ENCODE data around the gene POLD4.
A peak's percentile ranks its signal among the peaks of the same experiment; 100 is the strongest.
"Not testable (repeated sequence)": the region's sequence is repeated elsewhere in the genome, so short reads cannot be mapped to it uniquely, and the experiment has no call there.

The POLD4 gene

DNA sequence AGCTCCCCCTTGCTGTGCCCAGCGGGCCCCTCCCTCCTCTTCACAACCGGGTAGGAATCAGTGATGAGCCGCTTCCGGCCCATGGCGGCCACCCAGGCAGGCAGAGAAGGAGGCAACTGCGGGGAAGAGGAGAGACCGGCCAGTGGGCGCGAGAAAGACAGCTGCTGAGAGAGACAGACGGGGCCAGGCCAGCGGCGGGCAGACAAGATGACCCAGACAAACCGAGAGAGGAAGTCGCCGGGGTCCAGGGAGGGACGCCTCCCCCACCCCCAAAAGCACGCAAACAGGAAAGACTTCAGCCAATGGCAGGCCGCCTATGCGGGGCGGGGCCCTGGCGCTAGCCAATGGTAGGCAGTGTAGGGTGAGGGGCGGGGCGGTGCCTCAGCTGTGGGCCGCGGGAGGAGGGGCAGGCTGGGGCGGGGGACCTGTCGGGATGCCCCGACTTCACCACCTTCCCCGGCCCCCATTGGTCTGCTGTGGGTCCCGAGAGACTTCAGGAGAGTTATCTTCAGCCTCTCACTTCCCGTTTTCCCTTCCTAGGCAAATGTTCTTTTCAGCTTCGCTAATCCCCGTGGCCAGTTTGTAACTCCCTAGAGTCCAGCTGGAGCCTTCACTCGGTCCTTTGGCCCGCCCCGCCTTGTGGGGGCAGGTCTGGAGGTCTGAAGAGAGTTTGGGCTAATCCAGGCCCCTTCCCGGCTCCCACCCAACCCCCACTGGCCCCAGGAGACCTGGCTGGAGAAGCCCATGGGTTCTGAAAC is at the start of gene POLD4:
TSS of gene POLD4 (minus strand) at position 230 of the 758 bp plus-strand sequence. CDS start at position 83, 147 bp downstream.
- DNase-seq = peak; percentile 90

- not testable (repeated sequence) for DNase-seq
Observed at GRCh38 chr11:67403085-67403484, 49.7 kb upstream of the POLD4 start.

DNA sequence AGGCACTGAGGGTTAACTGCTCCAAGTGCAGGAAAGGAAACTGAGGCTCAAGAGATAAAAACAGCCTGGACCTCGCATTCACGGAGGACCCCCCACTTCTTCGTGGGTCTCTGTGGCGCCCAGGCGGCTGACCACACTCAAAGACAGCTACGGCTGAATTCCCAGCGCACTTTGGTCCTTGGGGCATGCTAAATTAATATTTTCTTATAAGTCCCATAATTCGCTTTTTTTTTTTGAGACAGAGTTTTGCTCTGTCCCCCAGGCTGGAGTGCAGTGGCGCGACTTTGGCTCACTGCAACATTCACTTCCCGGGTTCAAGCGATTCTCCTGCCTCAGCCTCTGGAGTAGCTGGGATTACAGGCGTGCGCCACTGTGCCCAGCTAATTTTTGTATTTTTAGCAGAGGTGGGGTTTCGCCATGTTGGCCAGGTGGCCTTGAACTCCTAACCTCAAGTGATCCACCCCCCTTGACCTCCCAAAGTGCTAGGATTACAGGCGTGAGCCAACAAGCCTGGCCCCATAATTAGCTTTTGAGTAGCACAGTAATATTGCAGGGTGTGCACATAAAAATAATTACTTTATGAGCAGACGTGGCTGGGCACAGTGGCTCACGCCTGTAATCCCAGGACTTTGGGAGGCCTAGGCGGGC is 49.0 kb upstream of the POLD4 start:
- not testable (repeated sequence) for DNase-seq

- DNase-seq = peak; percentile 90
Observed at GRCh38 chr11:67401495-67402191, 48.3 kb upstream of the POLD4 start, which contains the start of gene PPP1CA. Gene PPP1CA, minus strand, starts transcription at chr11:67401858. Its CDS starts 76 bp downstream, at chr11:67401782.

GRCh38 chr11:67400942-67401494 is 47.7 kb upstream of the POLD4 start:
- DNase-seq = no peak

- DNase-seq = no peak
Observed at GRCh38 chr11:67400251-67400941, 47.0 kb upstream of the POLD4 start.

- DNase-seq = no peak
Observed at GRCh38 chr11:67398661-67399563, 45.6 kb upstream of the POLD4 start.

DNA sequence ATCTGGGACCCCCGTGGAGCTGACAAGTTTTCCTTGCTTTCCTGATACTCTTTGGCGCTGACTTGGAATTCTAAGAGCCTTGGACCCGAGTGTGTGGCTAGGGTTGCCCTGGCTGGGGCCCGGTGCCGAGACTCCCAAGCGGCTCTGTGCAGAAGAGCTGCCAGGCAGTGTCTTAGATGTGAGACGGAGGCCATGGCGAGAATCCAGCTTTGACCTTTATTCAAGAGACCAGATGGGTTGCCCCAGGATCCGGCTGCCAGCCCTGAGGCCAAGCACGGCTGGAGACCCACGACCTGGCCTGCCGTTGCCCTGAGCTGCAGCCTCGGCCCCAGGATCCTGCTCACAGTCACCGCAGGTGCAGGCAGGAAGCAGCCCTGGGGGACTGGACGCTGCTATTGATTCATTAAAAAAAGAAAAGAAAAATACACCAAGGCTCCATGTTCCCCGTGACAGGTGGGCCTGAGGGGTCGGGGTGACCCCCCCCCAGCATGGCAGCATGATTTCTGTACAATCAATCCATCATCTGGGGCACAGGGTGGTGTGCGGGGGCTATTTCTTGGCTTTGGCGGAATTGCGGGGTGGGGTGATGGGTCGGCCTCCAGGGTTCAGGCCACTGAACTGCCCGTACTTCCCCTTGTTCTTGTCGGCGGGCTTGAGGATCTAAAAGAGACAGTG is 44.8 kb upstream of the POLD4 start:
- DNase-seq = no peak

- no peak for DNase-seq
Observed at GRCh38 chr11:67397536-67397935, 44.2 kb upstream of the POLD4 start.

DNA sequence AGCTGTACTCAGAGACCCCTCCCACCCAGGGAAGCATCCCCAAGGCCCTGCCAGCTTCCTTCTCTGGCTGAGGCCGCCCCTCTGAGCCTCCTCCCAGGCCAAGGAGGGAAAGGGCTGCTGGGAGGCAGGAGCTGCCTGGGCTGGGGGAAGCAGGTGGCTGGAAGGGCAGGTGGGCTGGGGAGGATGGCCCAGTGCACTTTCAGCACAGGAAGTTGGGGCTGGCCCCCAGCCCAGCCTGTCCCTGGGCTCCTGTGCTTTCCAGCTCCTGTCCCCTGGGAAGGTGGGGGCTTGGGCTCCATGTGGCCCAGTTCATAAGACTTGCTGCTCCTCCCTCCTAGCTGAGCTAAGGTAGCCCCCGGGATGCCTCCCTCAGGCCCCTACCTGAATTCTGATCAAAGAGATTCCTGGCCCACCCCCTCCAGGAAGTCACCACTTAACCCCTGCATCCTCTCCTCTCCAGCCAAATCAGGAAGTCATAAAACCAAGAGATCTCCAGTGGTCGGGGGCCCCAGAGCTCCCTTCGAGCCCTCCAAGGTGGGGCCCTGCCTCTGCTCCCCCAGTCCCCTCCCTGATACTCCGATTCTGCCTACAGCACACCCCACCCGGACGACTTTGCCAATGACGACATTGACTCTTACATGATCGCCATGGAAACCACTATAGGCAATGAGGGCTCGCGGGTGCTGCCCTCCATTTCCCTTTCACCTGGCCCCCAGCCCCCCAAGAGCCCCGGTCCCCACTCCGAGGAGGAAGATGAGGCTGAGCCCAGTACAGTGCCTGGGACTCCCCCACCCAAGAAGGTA is 43.4 kb upstream of the POLD4 start:
- DNase-seq = no peak

DNA sequence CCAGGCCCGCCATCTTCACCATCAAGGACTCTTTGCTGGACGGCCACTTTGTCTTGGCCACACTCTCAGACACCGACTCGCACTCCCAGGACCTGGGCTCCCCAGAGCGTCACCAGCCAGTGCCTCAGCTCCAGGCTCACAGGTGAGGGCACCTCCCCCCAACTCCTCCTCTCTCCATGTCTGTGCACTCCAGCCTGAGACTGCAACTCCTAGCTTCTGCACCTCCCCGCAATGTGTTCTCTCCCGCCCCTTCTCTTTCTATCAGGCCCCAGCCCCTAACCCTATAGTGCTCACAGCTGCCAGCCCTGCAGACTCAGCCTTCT is 42.9 kb upstream of the POLD4 start:
- no peak for DNase-seq

DNA sequence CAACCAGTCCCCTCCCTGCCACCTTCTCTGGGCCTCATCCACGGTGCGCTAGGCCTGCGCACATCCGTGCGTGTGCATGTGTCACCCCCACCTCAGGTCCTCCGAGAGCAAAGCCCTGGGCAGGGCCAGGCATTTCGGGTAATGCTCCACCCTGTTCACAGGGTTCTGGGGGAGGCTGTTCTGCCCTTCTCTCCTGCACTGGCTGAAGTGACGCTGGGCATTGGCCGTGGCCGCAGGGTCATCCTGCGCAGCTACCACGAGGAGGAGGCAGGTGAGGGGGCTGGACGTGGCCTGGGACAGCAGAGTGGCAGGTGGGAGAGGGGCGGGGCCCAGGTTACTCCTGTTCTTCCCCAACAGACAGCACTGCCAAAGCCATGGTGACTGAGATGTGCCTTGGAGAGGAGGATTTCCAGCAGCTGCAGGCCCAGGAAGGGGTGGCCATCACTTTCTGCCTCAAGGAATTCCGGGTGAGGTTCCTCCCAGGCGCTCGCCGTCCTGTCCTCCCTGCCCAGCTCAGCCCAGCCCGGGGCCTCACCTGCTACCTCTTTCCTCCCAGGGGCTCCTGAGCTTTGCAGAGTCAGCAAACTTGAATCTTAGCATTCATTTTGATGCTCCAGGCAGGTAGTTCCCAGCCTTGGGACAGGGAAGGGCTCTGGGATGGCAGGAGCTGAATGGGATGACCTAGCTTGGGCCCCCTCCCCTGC is 42.4 kb upstream of the POLD4 start:
- DNase-seq = no peak

DNA sequence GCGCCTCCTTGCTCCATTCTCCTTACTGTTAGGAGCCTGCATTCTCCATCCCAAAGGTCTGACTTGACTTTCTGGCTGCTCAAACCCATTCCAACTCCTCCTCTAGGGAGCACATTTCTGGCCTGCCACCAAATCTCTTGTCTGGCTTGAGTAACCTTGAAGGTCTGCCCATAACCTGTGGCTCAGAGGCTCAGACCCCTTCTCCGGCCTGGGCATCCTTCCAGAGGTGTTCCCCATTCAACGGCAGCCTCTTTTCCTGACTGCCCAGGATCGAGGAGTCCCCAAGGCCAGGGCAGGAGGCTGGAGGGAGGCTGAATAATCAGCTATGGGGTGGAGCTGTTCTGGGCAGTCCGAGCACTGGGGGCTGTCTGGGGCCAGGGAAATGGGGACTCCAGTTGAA is 40.6 kb upstream of the POLD4 start:
- no peak for DNase-seq

DNA sequence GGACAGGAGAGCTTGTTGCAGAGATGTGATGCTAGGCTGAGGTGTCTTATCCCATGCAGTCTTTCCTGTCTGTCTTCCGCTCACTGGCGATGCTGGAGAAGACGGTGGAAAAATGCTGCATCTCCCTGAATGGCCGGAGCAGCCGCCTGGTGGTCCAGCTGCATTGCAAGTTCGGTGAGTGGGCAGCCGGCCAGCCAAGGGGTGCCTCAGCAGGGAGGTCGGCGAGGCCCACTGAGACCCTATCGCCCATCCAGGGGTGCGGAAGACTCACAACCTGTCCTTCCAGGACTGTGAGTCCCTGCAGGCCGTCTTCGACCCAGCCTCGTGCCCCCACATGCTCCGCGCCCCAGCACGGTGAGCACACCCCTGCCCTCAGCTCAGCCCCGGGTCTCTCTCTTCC is 40.1 kb upstream of the POLD4 start:
- DNase-seq = no peak

- no peak for DNase-seq
Observed at GRCh38 chr11:67392183-67392715, 38.9 kb upstream of the POLD4 start.

GRCh38 chr11:67391304-67392182 is 38.2 kb upstream of the POLD4 start, which contains the start of gene RAD9A:
Gene RAD9A, plus strand, starts transcription at chr11:67391986. Its CDS starts 59 bp downstream, at chr11:67392045.
- DNase-seq = peak; percentile 95

- no peak for DNase-seq
Observed at GRCh38 chr11:67390947-67391303, 37.6 kb upstream of the POLD4 start.

- DNase-seq = no peak
Observed at GRCh38 chr11:67389477-67389876, 36.1 kb upstream of the POLD4 start.

Measured in NCI-H1092 (cell line).